GM21360 (cell line): ENCODE results near the gene COL4A1.

Experiments used
- ATAC-seq: cut with Tn5 transposase; IDR thresholded peaks from one replicate; pipeline ENCODE4 v1.9.1; 2021; ENCODE audit warnings: mild to moderate bottlenecking, moderate library complexity; ENCODE audit not compliant: unreplicated experiment

Gene COL4A1

GRCh38 chr13:110261166-110262081, 45.5 kb downstream of the COL4A1 start:
- ATAC-seq, result no peak

GRCh38 chr13:110259651-110260050, 47.3 kb downstream of the COL4A1 start:
- ATAC-seq, result no peak

- no peak for ATAC-seq
Measured at GRCh38 chr13:110258876-110259631, 47.9 kb downstream of the COL4A1 start.

- ATAC-seq, result no peak
Measured at GRCh38 chr13:110257408-110257807, 49.5 kb downstream of the COL4A1 start.

- no peak for ATAC-seq
Measured at GRCh38 chr13:110256126-110256905, 50.6 kb downstream of the COL4A1 start.

GRCh38 chr13:110254751-110255553, 52.0 kb downstream of the COL4A1 start:
- no peak for ATAC-seq

GRCh38 chr13:110254151-110254679, 52.7 kb downstream of the COL4A1 start:
- no peak for ATAC-seq

GRCh38 chr13:110251193-110251819, 55.7 kb downstream of the COL4A1 start:
- ATAC-seq, result no peak

GRCh38 chr13:110250258-110250891, 56.6 kb downstream of the COL4A1 start:
- ATAC-seq, result no peak

GRCh38 chr13:110249326-110249725, 57.6 kb downstream of the COL4A1 start:
- no peak for ATAC-seq

- no peak for ATAC-seq
Measured at GRCh38 chr13:110248449-110249143, 58.4 kb downstream of the COL4A1 start.

GRCh38 chr13:110246530-110246929, 60.4 kb downstream of the COL4A1 start:
- ATAC-seq, result no peak

GRCh38 chr13:110245416-110245899, 61.5 kb downstream of the COL4A1 start:
- no peak for ATAC-seq

GRCh38 chr13:110244976-110245375, 62.0 kb downstream of the COL4A1 start:
- ATAC-seq, result no peak

- no peak for ATAC-seq
Measured at GRCh38 chr13:110244071-110244830, 62.7 kb downstream of the COL4A1 start.

GRCh38 chr13:110242615-110243014, 64.3 kb downstream of the COL4A1 start:
- no peak for ATAC-seq

GRCh38 chr13:110240943-110241342, 66.0 kb downstream of the COL4A1 start:
- no peak for ATAC-seq

- no peak for ATAC-seq
Measured at GRCh38 chr13:110240352-110240751, 66.6 kb downstream of the COL4A1 start.
